HEK293T (cell line): ENCODE data around the gene SLAMF8.

ENCODE experiments used
- CTCF ChIA-PET: fragments of 350-600 bp; formaldehyde crosslinking; extraction: SDS; loops from one replicate; lab custom pipeline; 2021; ENCODE audit warnings: antibody characterized with exemption, inconsistent platforms; lab: Yijun Ruan, JAX
- POLR2A ChIA-PET: fragments of 350-600 bp; formaldehyde crosslinking; extraction: SDS; loops from one replicate; lab custom pipeline; 2020; ENCODE audit warnings: antibody characterized with exemption, inconsistent platforms; lab: Yijun Ruan, JAX
- DNase-seq: peaks from one replicate; pipeline ENCODE4 v3.0.0; 2012; ENCODE audit warnings: mixed read lengths; ENCODE audit errors: extremely low spot score
- ARNT ChIP-seq: fragments of 450-650 bp; IDR thresholded peaks from 2 replicates; pipeline ENCODE4 v1.6.1; 2017; ENCODE audit warnings: mild to moderate bottlenecking
- BHLHE40 ChIP-seq: fragments of 450-650 bp; IDR thresholded peaks from 2 replicates; pipeline ENCODE4 v1.6.1; 2016; ENCODE audit warnings: mild to moderate bottlenecking, moderate library complexity, borderline replicate concordance
- CTBP1 ChIP-seq: fragments of 450-650 bp; IDR thresholded peaks from 2 replicates; pipeline ENCODE4 v1.6.1; 2016; ENCODE audit warnings: borderline replicate concordance
- ELF4 ChIP-seq: fragments of 450-650 bp; IDR thresholded peaks from 2 replicates; pipeline ENCODE4 v1.6.1; 2017; ENCODE audit warnings: antibody characterized with exemption
- FOXA1 ChIP-seq: fragments of 450-650 bp; IDR thresholded peaks from 2 replicates; pipeline ENCODE4 v1.6.1; 2016; ENCODE audit warnings: mild to moderate bottlenecking
- FOXK2 ChIP-seq: fragments of 450-650 bp; IDR thresholded peaks from 2 replicates; pipeline ENCODE4 v1.6.1; 2016; ENCODE audit warnings: mild to moderate bottlenecking
- FOXM1 ChIP-seq: fragments of 450-650 bp; IDR thresholded peaks from 2 replicates; pipeline ENCODE4 v1.6.1; 2017; ENCODE audit warnings: mild to moderate bottlenecking, borderline replicate concordance
- HDGF ChIP-seq: fragments of 450-650 bp; IDR thresholded peaks from 2 replicates; pipeline ENCODE4 v1.6.1; 2017; ENCODE audit warnings: antibody characterized with exemption, borderline replicate concordance
- L3MBTL2 ChIP-seq: fragments of 450-650 bp; conservative IDR thresholded peaks from 2 replicates; pipeline ENCODE4 v1.6.1; 2016; ENCODE audit warnings: mild to moderate bottlenecking
- LEF1 ChIP-seq: fragments of 450-650 bp; IDR thresholded peaks from 2 replicates; pipeline ENCODE4 v1.6.1; 2017; ENCODE audit warnings: mild to moderate bottlenecking, borderline replicate concordance
- NFRKB ChIP-seq: fragments of 450-650 bp; IDR thresholded peaks from 2 replicates; pipeline ENCODE4 v1.6.1; 2016; ENCODE audit warnings: mild to moderate bottlenecking, moderate library complexity
- SP1 ChIP-seq: fragments of 450-650 bp; IDR thresholded peaks from 2 replicates; pipeline ENCODE4 v1.6.1; 2017
- SUZ12 ChIP-seq: fragments of 450-650 bp; IDR thresholded peaks from 2 replicates; pipeline ENCODE4 v1.6.1; 2016; ENCODE audit warnings: mild to moderate bottlenecking
- TARDBP ChIP-seq: fragments of 450-650 bp; IDR thresholded peaks from 2 replicates; pipeline ENCODE4 v1.6.1; 2016
- ZNF384 ChIP-seq: fragments of 450-650 bp; IDR thresholded peaks from 2 replicates; pipeline ENCODE4 v1.6.1; 2016
- TF ChIP-seq, protein P1 (sequence below): fragments of 450-650 bp; IDR thresholded peaks from 2 replicates; pipeline ENCODE4 v1.6.1; 2016

Gene SLAMF8

GRCh38 chr1:159838715-159839114, 12.0 kb downstream of the SLAMF8 start:
- POLR2A ChIA-PET = no interaction called here
- CTCF ChIA-PET = no interaction called here
- TF ChIP-seq CTBP1 = no peak
- no peak for TF ChIP-seq ZNF384
- no peak for TF ChIP-seq SUZ12
- no peak for TF ChIP-seq NFRKB
- no peak for TF ChIP-seq BHLHE40
- no peak for TF ChIP-seq FOXM1
- TF ChIP-seq ARNT = no peak
- no peak for TF ChIP-seq HDGF
- TF ChIP-seq SP1 = no peak
- DNase-seq = no peak

DNA sequence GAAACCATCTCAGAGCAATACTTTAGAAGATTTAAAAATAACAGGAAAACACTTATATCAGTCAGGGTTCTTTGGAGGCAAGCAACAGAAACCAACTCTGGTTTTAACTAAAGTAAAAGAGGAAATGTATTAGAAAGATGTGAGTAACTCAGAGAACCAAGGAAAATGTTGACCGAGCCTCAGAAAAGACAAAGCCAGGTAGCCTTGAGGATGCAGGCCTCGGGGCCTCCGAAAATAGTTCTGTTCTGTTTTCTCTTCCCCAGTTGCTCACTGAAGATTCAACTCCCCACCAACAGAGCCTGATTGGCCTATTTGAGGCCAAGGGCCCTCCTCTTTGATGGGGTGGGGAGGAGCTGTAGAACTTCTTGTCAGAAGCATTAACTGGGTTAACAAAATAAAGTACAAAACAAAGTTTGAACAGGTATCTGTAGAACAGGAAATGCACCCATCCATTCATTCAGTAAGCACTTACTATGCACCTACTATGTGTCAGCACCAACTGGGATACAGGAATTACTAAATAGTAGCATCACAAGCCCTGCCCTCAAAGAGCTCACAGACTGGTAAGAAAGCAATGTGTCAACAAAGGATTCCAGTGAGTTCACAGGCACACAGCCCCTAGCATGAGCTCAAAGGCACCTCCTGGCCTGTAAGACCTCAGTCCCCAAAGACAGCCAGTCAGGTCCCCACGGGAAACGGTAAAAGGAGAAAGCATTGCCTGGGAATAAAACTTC, 12.6 kb downstream of the SLAMF8 start:
- POLR2A ChIA-PET = no interaction called here
- CTCF ChIA-PET = interaction anchor here (0.9 to 1.2 kb wide), 3 partner anchors 12 to 53 kb away, joined by 3 read pairs; no protein-coding TSS in a partner anchor
- TF ChIP-seq LEF1 = no peak
- TF ChIP-seq SP1 = no peak
- no peak for TF ChIP-seq NFRKB
- TF ChIP-seq FOXK2 = no peak
- TF ChIP-seq FOXM1 = no peak
- TF ChIP-seq L3MBTL2 = no peak
- TF ChIP-seq ZNF384 = no peak
- TF ChIP-seq ARNT = no peak
- no peak for TF ChIP-seq FOXA1
- TF ChIP-seq, protein P1, sequence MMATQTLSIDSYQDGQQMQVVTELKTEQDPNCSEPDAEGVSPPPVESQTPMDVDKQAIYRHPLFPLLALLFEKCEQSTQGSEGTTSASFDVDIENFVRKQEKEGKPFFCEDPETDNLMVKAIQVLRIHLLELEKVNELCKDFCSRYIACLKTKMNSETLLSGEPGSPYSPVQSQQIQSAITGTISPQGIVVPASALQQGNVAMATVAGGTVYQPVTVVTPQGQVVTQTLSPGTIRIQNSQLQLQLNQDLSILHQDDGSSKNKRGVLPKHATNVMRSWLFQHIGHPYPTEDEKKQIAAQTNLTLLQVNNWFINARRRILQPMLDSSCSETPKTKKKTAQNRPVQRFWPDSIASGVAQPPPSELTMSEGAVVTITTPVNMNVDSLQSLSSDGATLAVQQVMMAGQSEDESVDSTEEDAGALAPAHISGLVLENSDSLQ = no peak
- no peak for TF ChIP-seq SUZ12
- no peak for TF ChIP-seq HDGF
- TF ChIP-seq TARDBP = no peak
- TF ChIP-seq BHLHE40 = no peak
- TF ChIP-seq ELF4 = no peak
- TF ChIP-seq CTBP1 = no peak
- DNase-seq = no peak

- no peak for DNase-seq
- POLR2A ChIA-PET = interaction anchor here (0.6 kb wide), 1 partner anchor 13 kb away, joined by 3 read pairs; no protein-coding TSS in a partner anchor
- TF ChIP-seq ARNT = no peak
- TF ChIP-seq ELF4 = no peak
- TF ChIP-seq, protein P1 = no peak
- TF ChIP-seq FOXA1 = no peak
- TF ChIP-seq HDGF = no peak
- no peak for TF ChIP-seq FOXM1
- no peak for TF ChIP-seq FOXK2
- CTCF ChIA-PET = interaction anchor here (0.8 to 1.1 kb wide), 2 partner anchors 43 to 166 kb away, joined by 3 read pairs; no protein-coding TSS in a partner anchor
Measured at GRCh38 chr1:159841749-159842148, 15.1 kb downstream of the SLAMF8 start.

- ChIA-PET POLR2A (no interaction called here), CTCF (interaction anchor here (0.6 to 0.9 kb wide), 2 partner anchors 10 to 19 kb away, joined by 3 read pairs; no protein-coding TSS in a partner anchor)
- TF ChIP-seq, protein P1 = no peak
- no peak for TF ChIP-seq FOXM1
- TF ChIP-seq HDGF = no peak
- TF ChIP-seq FOXA1 = no peak
- TF ChIP-seq NFRKB = no peak
- no peak for TF ChIP-seq SUZ12
- no peak for TF ChIP-seq L3MBTL2
- TF ChIP-seq LEF1 = no peak
- TF ChIP-seq SP1 = no peak
- TF ChIP-seq ELF4 = no peak
- no peak for TF ChIP-seq CTBP1
- TF ChIP-seq ARNT = no peak
- TF ChIP-seq ZNF384 = no peak
- TF ChIP-seq FOXK2 = no peak
- no peak for TF ChIP-seq TARDBP
- no peak for TF ChIP-seq BHLHE40
- DNase-seq = no peak
Measured at GRCh38 chr1:159843459-159843858, 16.8 kb downstream of the SLAMF8 start.

GRCh38 chr1:159845751-159846629, 19.3 kb downstream of the SLAMF8 start:
- DNase-seq = no peak
- ChIA-PET POLR2A (no interaction called here), CTCF (interaction anchor here (0.6 kb wide), 1 partner anchor 637 kb away, joined by 4 read pairs; no protein-coding TSS in a partner anchor)
- no peak for TF ChIP-seq FOXK2
- no peak for TF ChIP-seq CTBP1
- TF ChIP-seq NFRKB = no peak
- TF ChIP-seq ELF4 = no peak
- no peak for TF ChIP-seq BHLHE40
- TF ChIP-seq L3MBTL2 = no peak
- TF ChIP-seq FOXA1 = no peak
- no peak for TF ChIP-seq ARNT
- TF ChIP-seq, protein P1 = no peak
- TF ChIP-seq FOXM1 = no peak
- TF ChIP-seq TARDBP = no peak
- no peak for TF ChIP-seq HDGF
- no peak for TF ChIP-seq SP1
- no peak for TF ChIP-seq SUZ12
- no peak for TF ChIP-seq LEF1
- TF ChIP-seq ZNF384 = no peak
